Bronchial epithelial cell (primary cell): ENCODE data around the gene ESYT1. TPM values are rescaled to one million over a fixed set of nuclear protein-coding genes. Genes with fewer than 3 reads are reported as not detected.
A peak's percentile ranks its signal among the peaks of the same experiment; 100 is the strongest.

Experiments used
- DNase-seq: peaks from one replicate; pipeline ENCODE4 v3.0.0-alpha.2; 2010; ENCODE audit warnings: low read depth
- FAIRE-seq: peaks from 2 replicates; lab custom pipeline; 2011; peaks lifted over from hg19 to GRCh38; lab: Jason Lieb, UNC
- H3K27me3 ChIP-seq: 2 replicates; pipeline ENCODE4 v1.5.1; 2011; ENCODE audit warnings: low read length; ENCODE audit not compliant: control insufficient read depth, insufficient read depth
- H3K36me3 ChIP-seq: 2 replicates; pipeline ENCODE4 v1.5.1; 2011; ENCODE audit warnings: low read length; ENCODE audit not compliant: control insufficient read depth, insufficient read depth
- H3K4me3 ChIP-seq: 2 replicates; pipeline ENCODE4 v1.5.1; 2011; ENCODE audit warnings: mild to moderate bottlenecking, low read depth, low read length, control low read depth
- total RNA-seq: library from RNA; depleted of rRNA; stranded (reverse); fragments of >200 nt; gene quantifications from 2 replicates; pipeline ENCODE4 v1.2.1, GENCODE V29; 2014
- TF ChIP-seq, protein P1 (sequence below): IDR thresholded peaks from 2 replicates; pipeline ENCODE4 v1.5.1; 2011; ENCODE audit warnings: mild to moderate bottlenecking, moderate library complexity, low read length, control low read depth, inconsistent platforms; ENCODE audit not compliant: insufficient read depth, severe bottlenecking

ESYT1 gene
- total RNA-seq, 1 donor from 2014 or later = 253 TPM

DNA sequence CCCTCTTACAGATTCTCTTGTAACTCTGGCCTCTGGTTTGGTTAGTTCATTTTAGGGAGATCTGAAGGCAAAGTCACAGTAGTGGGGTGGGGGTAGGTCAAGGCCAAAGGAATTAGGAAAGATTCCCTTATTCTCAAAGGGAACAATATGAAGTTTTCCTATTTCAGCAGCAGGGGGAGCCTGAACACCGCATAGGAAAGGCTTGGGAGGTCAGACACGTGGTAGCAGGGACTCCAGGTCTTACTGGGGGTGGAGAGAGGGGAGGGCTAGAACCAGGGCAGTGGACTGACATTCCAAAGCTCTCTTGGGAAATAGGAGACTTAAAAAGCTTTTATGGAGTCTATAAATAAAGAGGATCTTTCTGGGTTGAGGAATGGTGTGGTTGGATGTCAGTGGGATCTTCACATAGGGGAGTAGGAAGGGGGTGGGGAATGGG, 8.7 kb upstream of the ESYT1 start:
- FAIRE-seq (no peak), DNase-seq (peak; percentile 80)
- Histone ChIP-seq H3K36me3 (peaks cover 13% of the 10 kb centered on the region), H3K27me3 (no peaks in the 10 kb centered on the region), H3K4me3 (no peak overlapping the region)
- TF ChIP-seq, protein P1, sequence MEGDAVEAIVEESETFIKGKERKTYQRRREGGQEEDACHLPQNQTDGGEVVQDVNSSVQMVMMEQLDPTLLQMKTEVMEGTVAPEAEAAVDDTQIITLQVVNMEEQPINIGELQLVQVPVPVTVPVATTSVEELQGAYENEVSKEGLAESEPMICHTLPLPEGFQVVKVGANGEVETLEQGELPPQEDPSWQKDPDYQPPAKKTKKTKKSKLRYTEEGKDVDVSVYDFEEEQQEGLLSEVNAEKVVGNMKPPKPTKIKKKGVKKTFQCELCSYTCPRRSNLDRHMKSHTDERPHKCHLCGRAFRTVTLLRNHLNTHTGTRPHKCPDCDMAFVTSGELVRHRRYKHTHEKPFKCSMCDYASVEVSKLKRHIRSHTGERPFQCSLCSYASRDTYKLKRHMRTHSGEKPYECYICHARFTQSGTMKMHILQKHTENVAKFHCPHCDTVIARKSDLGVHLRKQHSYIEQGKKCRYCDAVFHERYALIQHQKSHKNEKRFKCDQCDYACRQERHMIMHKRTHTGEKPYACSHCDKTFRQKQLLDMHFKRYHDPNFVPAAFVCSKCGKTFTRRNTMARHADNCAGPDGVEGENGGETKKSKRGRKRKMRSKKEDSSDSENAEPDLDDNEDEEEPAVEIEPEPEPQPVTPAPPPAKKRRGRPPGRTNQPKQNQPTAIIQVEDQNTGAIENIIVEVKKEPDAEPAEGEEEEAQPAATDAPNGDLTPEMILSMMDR = peak; percentile 69

DNA sequence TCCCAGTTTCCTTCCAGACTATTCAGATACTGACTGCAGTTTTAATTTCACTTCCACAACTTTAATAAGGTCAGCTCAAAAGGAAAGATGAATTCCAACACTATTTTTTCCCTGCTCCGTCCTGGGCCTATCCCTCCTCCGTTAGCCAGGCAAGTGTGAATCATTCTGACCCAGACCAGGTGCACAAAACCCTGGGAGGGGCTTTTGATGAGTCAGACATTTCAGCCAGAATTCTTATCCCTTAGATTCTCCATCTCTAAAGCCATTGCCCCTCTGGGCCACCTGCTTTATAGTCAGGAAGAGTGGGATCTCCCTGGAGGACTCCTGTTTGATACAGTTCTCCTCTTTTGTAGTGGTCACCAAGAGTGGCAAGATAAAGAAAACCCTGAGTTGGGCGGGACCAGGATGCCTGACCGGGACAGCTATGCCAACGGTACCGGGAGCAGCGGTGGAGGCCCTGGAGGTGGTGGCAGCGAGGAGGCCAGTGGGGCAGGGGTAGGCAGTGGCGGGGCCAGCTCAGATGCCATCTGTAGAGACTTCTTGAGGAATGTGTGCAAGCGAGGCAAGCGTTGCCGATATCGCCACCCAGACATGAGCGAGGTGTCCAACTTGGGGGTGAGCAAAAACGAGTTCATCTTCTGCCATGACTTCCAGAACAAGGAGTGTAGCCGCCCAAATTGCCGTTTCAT, 7.8 kb upstream of the ESYT1 start:
- no peak overlapping the region for H3K4me3 ChIP-seq
- no peaks in the 10 kb centered on the region for H3K27me3 ChIP-seq
- peaks cover 13% of the 10 kb centered on the region for H3K36me3 ChIP-seq
- no peak for FAIRE-seq
- DNase-seq = peak; percentile 75
- TF ChIP-seq, protein P1 = no peak

DNA sequence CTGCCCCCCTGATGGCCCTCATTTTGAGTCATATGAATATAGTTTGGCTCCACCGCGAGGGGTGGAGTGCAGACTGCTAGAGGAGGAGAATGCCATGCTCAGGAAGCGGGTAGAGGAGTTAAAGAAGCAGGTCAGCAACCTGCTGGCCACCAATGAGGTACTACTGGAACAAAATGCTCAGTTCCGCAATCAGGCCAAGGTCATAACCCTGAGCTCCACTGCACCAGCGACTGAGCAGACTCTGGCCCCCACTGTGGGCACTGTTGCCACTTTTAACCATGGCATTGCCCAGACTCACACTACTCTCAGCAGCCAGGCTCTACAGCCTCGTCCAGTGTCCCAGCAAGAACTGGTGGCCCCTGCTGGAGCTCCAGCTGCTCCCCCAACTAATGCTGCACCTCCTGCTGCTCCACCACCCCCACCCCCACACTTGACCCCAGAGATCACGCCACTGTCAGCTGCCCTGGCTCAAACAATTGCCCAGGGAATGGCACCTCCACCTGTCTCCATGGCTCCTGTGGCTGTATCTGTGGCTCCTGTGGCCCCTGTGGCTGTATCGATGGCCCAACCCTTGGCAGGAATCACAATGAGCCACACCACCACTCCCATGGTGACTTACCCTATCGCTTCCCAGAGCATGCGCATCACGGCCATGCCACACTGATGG, 6.7 kb upstream of the ESYT1 start:
- no peak overlapping the region for H3K4me3 ChIP-seq
- DNase-seq (no peak), FAIRE-seq (no peak)
- H3K36me3 ChIP-seq = peaks cover 13% of the 10 kb centered on the region
- no peaks in the 10 kb centered on the region for H3K27me3 ChIP-seq
- TF ChIP-seq, protein P1 = no peak

DNA sequence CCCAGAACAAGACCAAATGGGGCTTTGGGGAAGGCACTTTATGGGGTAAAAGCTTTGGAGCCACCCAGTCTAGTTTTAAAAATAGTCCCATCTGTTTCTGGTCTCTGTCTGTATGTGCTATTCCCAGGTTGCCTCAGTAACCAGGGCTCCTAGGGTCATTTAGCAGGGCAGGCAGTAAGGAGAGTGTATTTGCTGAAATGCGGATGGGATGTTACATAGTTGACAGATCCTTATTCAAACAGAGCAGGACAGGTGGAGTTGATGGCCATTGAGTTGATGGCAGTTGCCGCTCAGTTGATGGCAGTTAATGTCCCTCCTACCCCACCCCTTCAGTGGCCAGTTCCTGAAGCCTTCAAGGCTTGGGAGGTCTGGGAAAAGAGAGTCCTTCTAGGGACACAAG, 5.4 kb upstream of the ESYT1 start:
- H3K4me3 ChIP-seq = no peak overlapping the region
- FAIRE-seq (no peak), DNase-seq (no peak)
- TF ChIP-seq, protein P1 = no peak
- no peaks in the 10 kb centered on the region for H3K27me3 ChIP-seq
- peaks cover 12% of the 10 kb centered on the region for H3K36me3 ChIP-seq

DNA sequence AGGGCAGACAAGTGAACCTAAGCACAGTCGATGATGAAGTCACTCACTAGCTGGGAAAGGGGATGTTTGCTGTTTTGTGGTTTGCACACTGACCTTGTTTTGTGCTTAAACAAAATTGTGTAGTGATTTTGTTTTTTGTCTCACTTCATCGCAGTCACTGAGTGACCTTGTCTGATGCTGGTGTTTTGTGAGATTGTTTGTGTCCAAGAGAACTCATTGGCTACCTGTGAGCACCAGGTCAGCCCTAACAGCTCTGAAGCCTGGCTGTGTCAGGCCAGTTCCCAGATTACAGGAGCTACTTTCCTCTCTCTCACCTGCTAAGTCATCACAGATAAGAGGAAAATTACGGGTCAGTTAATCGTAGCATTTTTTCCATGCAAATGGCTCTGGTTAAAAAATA, 3.9 kb upstream of the ESYT1 start:
- DNase-seq (no peak), FAIRE-seq (no peak)
- Histone ChIP-seq H3K27me3 (no peaks in the 10 kb centered on the region), H3K4me3 (no peak overlapping the region), H3K36me3 (peaks cover 10% of the 10 kb centered on the region)
- TF ChIP-seq, protein P1 = no peak
